H1 (cell line): Measurements from ENCODE around the gene MAPK9. TPM values are rescaled to one million over a fixed set of nuclear protein-coding genes. Genes with fewer than 3 reads are reported as not detected.

Source experiments
- ATF3 ChIP-seq: IDR thresholded peaks from 2 replicates; pipeline ENCODE4 v1.6.1; 2011; ENCODE audit warnings: low read depth, mild to moderate bottlenecking, low read length; ENCODE audit not compliant: insufficient read depth
- BRCA1 ChIP-seq: IDR thresholded peaks from 2 replicates; pipeline ENCODE4 v1.6.1; 2012; ENCODE audit warnings: low read depth, low read length, improper control_type of control experiment
- CBX5 ChIP-seq: fragments of 300-800, 300-1000 bp; sonication (generic); IDR thresholded peaks from 2 replicates; pipeline ENCODE4 v1.7.1; 2016; ENCODE audit warnings: antibody characterized with exemption, low read length, low read depth
- KDM5A ChIP-seq: fragments of 200-600 bp; IDR thresholded peaks from 2 replicates; pipeline ENCODE4 v1.7.1; 2012; ENCODE audit warnings: mild to moderate bottlenecking, low read length, inconsistent platforms, mixed read lengths
- PHF8 ChIP-seq: fragments of 200-600 bp; sonication (generic); conservative IDR thresholded peaks from 2 replicates; pipeline ENCODE4 v1.7.1; 2012; ENCODE audit warnings: low read depth, mild to moderate bottlenecking, inconsistent platforms, low read length, moderate library complexity
- RBBP5 ChIP-seq: IDR thresholded peaks from 2 replicates; pipeline ENCODE4 v1.7.1; 2012; ENCODE audit warnings: low read depth, mild to moderate bottlenecking, inconsistent platforms, low read length, moderate library complexity, borderline replicate concordance
- RXRA ChIP-seq: IDR thresholded peaks from 2 replicates; pipeline ENCODE4 v1.6.1; 2011; ENCODE audit warnings: low read depth, mild to moderate bottlenecking, low read length, moderate library complexity; ENCODE audit not compliant: insufficient read depth
- SAP30 ChIP-seq: fragments of 300-600 bp; sonication (generic); IDR thresholded peaks from 2 replicates; pipeline ENCODE4 v1.7.1; 2012; ENCODE audit warnings: low read length, moderate library complexity, mild to moderate bottlenecking, inconsistent platforms; ENCODE audit not compliant: insufficient read depth, insufficient replicate concordance
- SIRT6 ChIP-seq: IDR thresholded peaks from one replicate; pipeline ENCODE4 v1.7.1; 2012; ENCODE audit warnings: low read length, inconsistent platforms
- polyA plus RNA-seq, 7 experiments: library from polyadenylated mRNA; depleted of rRNA in 3 of 7; stranded (reverse) in 5 of 7; unstranded in 2 of 7; fragments of >200 nt in 5 of 7; fragments of 200-250 nt in 2 of 7; gene quantifications; 1 replicate in 5 of 7; 2 replicates in 1 of 7; 4 replicates in 1 of 7; pipeline versions ENCODE4 v1.2.1 to v1.2.3, GENCODE V29; 2011 to 2013; ENCODE audit warnings: missing spikeins in 2 of 7, mixed read lengths in 2 of 7
- total RNA-seq: library from RNA; stranded (reverse); fragmentation: NEBNext Ultra II Directional; extraction: Animal tissue kit (Norgen Biotek cat#: 25700); gene quantifications from 2 replicates; pipeline ENCODE4 v1.2.1, GENCODE V29; 2021

Gene MAPK9
- total and polyA plus RNA-seq, 2 of the 8 experiments (the other 6 are each of a cell fraction or from before 2014, with no cell fraction given): 22.3 to 43.7 TPM

GRCh38 chr5:180336234-180337020 is 44.5 kb upstream of the MAPK9 start (continued):
- TF ChIP-seq SAP30: no peak
- TF ChIP-seq PHF8: no peak
- TF ChIP-seq SIRT6: no peak
- no peak for TF ChIP-seq KDM5A
- TF ChIP-seq RBBP5: no peak
- TF ChIP-seq RXRA: no peak
- no peak for TF ChIP-seq ATF3
- TF ChIP-seq BRCA1: no peak
- TF ChIP-seq CBX5: no peak
- TF ChIP-seq, all 59 proteins: peak for 0
